ENCODE results near the gene APC2. TPM values are rescaled to one million over a fixed set of nuclear protein-coding genes. Genes with fewer than 3 reads are reported as not detected.

The APC2 gene
- total and polyA plus RNA-seq, 7 donors: under 0.01 to 2.0 (median 1.1) TPM; not detected in 2

DNA sequence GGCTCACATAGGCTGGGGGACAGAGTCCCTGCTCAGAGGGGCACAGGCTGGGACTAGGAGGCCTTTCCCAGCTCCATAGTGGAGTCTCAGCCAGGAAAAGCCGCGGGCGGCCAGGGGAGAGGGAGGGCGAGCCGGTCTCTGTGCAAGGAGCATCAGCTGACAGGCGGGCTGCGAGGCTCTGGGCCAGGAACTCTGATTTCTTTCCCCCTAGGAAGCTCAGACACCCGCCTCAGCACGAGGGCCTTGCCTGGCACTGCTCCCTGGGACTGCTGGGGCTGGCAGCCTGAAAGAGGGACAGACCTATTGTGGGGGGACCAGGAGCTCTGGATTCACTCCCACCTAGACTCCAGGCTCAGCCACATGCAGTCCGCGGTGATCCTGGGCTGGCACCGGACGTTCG is 71.7 kb downstream of the APC2 start:
- Histone ChIP-seq H3K27ac (peak overlapping the region in 2 of 4 donors; percentile 41 to 45), H3K36me3 (no peaks in the 10 kb centered on the region), H3K4me1 (peaks cover 0 to 26% (median 20%) of the 10 kb centered on the region in 4 donors), H3K27me3 (peaks cover 25 to 41% (median 41%) of the 10 kb centered on the region in 3 donors), H3K9me3 (no peaks in the 10 kb centered on the region), H3K4me3 (no peak overlapping the region)
- intact Hi-C loops (cut with DNase I): no loop called here
- WGBS, 2 donors: 72 to 75% methylated on average over 14 of the region's 14 CpGs
- peak; percentile 80 for DNase-seq
- TF ChIP-seq POLR2A (IDR thresholded peaks at IDR 0.05): no peak
- TF ChIP-seq, protein P1, sequence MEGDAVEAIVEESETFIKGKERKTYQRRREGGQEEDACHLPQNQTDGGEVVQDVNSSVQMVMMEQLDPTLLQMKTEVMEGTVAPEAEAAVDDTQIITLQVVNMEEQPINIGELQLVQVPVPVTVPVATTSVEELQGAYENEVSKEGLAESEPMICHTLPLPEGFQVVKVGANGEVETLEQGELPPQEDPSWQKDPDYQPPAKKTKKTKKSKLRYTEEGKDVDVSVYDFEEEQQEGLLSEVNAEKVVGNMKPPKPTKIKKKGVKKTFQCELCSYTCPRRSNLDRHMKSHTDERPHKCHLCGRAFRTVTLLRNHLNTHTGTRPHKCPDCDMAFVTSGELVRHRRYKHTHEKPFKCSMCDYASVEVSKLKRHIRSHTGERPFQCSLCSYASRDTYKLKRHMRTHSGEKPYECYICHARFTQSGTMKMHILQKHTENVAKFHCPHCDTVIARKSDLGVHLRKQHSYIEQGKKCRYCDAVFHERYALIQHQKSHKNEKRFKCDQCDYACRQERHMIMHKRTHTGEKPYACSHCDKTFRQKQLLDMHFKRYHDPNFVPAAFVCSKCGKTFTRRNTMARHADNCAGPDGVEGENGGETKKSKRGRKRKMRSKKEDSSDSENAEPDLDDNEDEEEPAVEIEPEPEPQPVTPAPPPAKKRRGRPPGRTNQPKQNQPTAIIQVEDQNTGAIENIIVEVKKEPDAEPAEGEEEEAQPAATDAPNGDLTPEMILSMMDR (IDR thresholded peaks at IDR 0.05): no peak
- no peak for TF ChIP-seq EP300 (IDR thresholded peaks at IDR 0.05)
- no peak for TF ChIP-seq POLR2AphosphoS5 (IDR thresholded peaks at IDR 0.05)

DNA sequence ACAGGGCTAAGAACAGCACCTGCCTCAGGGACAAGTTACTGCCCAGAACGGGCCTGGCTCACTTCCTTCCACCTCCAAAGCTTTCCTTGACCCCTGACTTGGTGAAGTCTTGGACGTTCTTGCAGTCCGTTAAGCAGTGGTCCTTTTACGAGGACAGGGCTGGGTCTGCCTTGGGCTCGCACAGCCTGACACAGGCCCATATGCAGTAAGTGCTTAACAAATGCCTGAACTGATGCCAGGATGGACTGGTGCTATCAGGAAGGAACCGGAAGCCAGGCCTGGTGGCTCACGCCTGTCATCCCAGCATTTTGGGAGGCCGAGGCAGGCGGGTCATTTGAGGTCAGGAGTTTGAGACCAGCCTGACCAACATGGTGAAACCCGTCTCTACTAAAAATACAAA is 72.1 kb downstream of the APC2 start:
- peaks cover 0 to 26% (median 20%) of the 10 kb centered on the region in 4 donors for H3K4me1 ChIP-seq
- no peaks in the 10 kb centered on the region for H3K9me3 ChIP-seq
- 43 to 68% methylated on average over 10 of the region's 10 CpGs for WGBS, 2 donors
- H3K4me3 ChIP-seq: no peak overlapping the region
- DNase-seq: no peak
- peaks cover 25 to 45% (median 45%) of the 10 kb centered on the region in 3 donors for H3K27me3 ChIP-seq
- intact Hi-C loops (cut with DNase I): no loop called here
- TF ChIP-seq, protein P1 (IDR thresholded peaks at IDR 0.05): no peak
- no peak for TF ChIP-seq EP300 (IDR thresholded peaks at IDR 0.05)
- no peak for TF ChIP-seq POLR2AphosphoS5 (IDR thresholded peaks at IDR 0.05)
- no peak for TF ChIP-seq POLR2A (IDR thresholded peaks at IDR 0.05)
- no peaks in the 10 kb centered on the region for H3K36me3 ChIP-seq
- peak overlapping the region in 2 of 4 donors; percentile 41 to 45 for H3K27ac ChIP-seq

- H3K4me1 ChIP-seq: peaks cover 0 to 26% (median 20%) of the 10 kb centered on the region in 4 donors
- 62 to 70% methylated on average over 18 of the region's 18 CpGs for WGBS, 2 donors
- no peaks in the 10 kb centered on the region for H3K9me3 ChIP-seq
- intact Hi-C loops (cut with DNase I): no loop called here
- H3K4me3 ChIP-seq: no peak overlapping the region
- TF ChIP-seq, protein P1 (IDR thresholded peaks at IDR 0.05): no peak
- TF ChIP-seq POLR2AphosphoS5 (IDR thresholded peaks at IDR 0.05) (no peak), POLR2A (IDR thresholded peaks at IDR 0.05) (no peak), EP300 (IDR thresholded peaks at IDR 0.05) (no peak)
- H3K27me3 ChIP-seq: peaks cover 25 to 52% (median 51%) of the 10 kb centered on the region in 3 donors
- no peak overlapping the region for H3K27ac ChIP-seq
- H3K36me3 ChIP-seq: no peaks in the 10 kb centered on the region
- no peak for DNase-seq
Measured at GRCh38 chr19:1522838-1523237, 72.9 kb downstream of the APC2 start.

Other genes with a start within 250 kb of the APC2 start
- gene STK11, start 244.3 kb upstream of the APC2 start, total RNA-seq: 10 to 100 TPM; 36.4 to 51.0 (median 42.7) TPM
- gene STK11, start 244.3 kb upstream of the APC2 start, polyA plus RNA-seq: 10 to 100 TPM; 31.2 to 86.5 (median 41.8) TPM
- under 1 TPM in 3 of 4 donors, not detected in 1; 0.36 to 0.82 (median 0.81) TPM for gene CBARP, start 212.1 kb upstream of the APC2 start, total RNA-seq
- gene CBARP, start 212.1 kb upstream of the APC2 start, polyA plus RNA-seq: under 1 TPM in 1 of 3 donors, not detected in 2; 0.36 TPM
- 100 to 1,000 TPM in 3 of 4 donors, 10 to 100 TPM in 1; 74.7 to 112 (median 104) TPM for gene ATP5F1D, start 208.4 kb upstream of the APC2 start, total RNA-seq
- 100 to 1,000 TPM; 294 to 390 (median 352) TPM for gene ATP5F1D, start 208.4 kb upstream of the APC2 start, polyA plus RNA-seq
- 10 to 100 TPM; 14.6 to 70.3 (median 15.4) TPM for gene MIDN, start 201.5 kb upstream of the APC2 start, total RNA-seq
- gene MIDN, start 201.5 kb upstream of the APC2 start, polyA plus RNA-seq: 10 to 100 TPM; 42.1 to 87.0 (median 57.7) TPM
- 1,000 to 10,000 TPM in 1 of 4 donors, 100 to 1,000 TPM in 3; 602 to 1,004 (median 791) TPM for gene CIRBP, start 180.8 kb upstream of the APC2 start, total RNA-seq
- gene CIRBP, start 180.8 kb upstream of the APC2 start, polyA plus RNA-seq: 100 to 1,000 TPM; 129 to 455 (median 265) TPM
- gene FAM174C, start 174.6 kb upstream of the APC2 start, total RNA-seq: 10 to 100 TPM; 24.7 to 49.3 (median 29.8) TPM
- 10 to 100 TPM; 37.0 to 87.8 (median 60.1) TPM for gene FAM174C, start 174.6 kb upstream of the APC2 start, polyA plus RNA-seq
- gene EFNA2, start 164.2 kb upstream of the APC2 start, total RNA-seq: not detected
- 10 to 100 TPM; 23.4 to 40.6 (median 25.2) TPM for gene EFNA2, start 164.2 kb upstream of the APC2 start, polyA plus RNA-seq
- gene NDUFS7, start 66.2 kb upstream of the APC2 start, total RNA-seq: 100 to 1,000 TPM in 3 of 4 donors, 10 to 100 TPM in 1; 99.4 to 156 (median 128) TPM
- 100 to 1,000 TPM; 182 to 262 (median 192) TPM for gene NDUFS7, start 66.2 kb upstream of the APC2 start, polyA plus RNA-seq
- gene GAMT, start 48.6 kb upstream of the APC2 start, total RNA-seq: 10 to 100 TPM in 3 of 4 donors, 1 to 10 TPM in 1; 7.8 to 16.6 (median 11.5) TPM
- 1 to 10 TPM; 1.8 to 6.0 (median 5.7) TPM for gene GAMT, start 48.6 kb upstream of the APC2 start, polyA plus RNA-seq
- gene DAZAP1, start 42.5 kb upstream of the APC2 start, total RNA-seq: 10 to 100 TPM; 28.2 to 54.4 (median 42.2) TPM
- 100 to 1,000 TPM in 1 of 3 donors, 10 to 100 TPM in 2; 51.1 to 132 (median 51.6) TPM for gene DAZAP1, start 42.5 kb upstream of the APC2 start, polyA plus RNA-seq
- gene RPS15, start 11.7 kb upstream of the APC2 start, total RNA-seq: 1,000 to 10,000 TPM; 3,601 to 5,641 (median 3,840) TPM
- gene RPS15, start 11.7 kb upstream of the APC2 start, polyA plus RNA-seq: 1,000 to 10,000 TPM; 2,516 to 4,453 (median 3,359) TPM
- 10 to 100 TPM; 19.6 to 26.0 (median 22.2) TPM for gene C19orf25, start 29.1 kb downstream of the APC2 start, total RNA-seq
- gene C19orf25, start 29.1 kb downstream of the APC2 start, polyA plus RNA-seq: 10 to 100 TPM; 38.4 to 51.5 (median 48.3) TPM
- gene PCSK4, start 40.2 kb downstream of the APC2 start, total RNA-seq: 1 to 10 TPM in 3 of 4 donors, under 1 TPM in 1; 0.99 to 5.0 (median 3.1) TPM
- gene PCSK4, start 40.2 kb downstream of the APC2 start, polyA plus RNA-seq: 1 to 10 TPM in 2 of 3 donors, not detected in 1; 1.2 to 4.1 TPM
- 1 to 10 TPM in 2 of 4 donors, under 1 TPM in 1, not detected in 1; 0.33 to 2.9 (median 1.6) TPM for gene REEP6, start 41.1 kb downstream of the APC2 start, total RNA-seq
- gene REEP6, start 41.1 kb downstream of the APC2 start, polyA plus RNA-seq: 1 to 10 TPM in 2 of 3 donors, under 1 TPM in 1; 0.92 to 5.6 (median 2.4) TPM
- 1 to 10 TPM in 2 of 4 donors, under 1 TPM in 2; 0.71 to 5.8 (median 1.8) TPM for gene ADAMTSL5, start 62.9 kb downstream of the APC2 start, total RNA-seq
- gene ADAMTSL5, start 62.9 kb downstream of the APC2 start, polyA plus RNA-seq: 1 to 10 TPM in 2 of 3 donors, not detected in 1; 1.6 to 1.8 TPM
- under 1 TPM in 1 of 4 donors, not detected in 3; 0.36 TPM for gene PLK5, start 74.0 kb downstream of the APC2 start, total RNA-seq
- gene PLK5, start 74.0 kb downstream of the APC2 start, polyA plus RNA-seq: under 1 TPM in 1 of 3 donors, not detected in 2; 0.32 TPM
- gene MEX3D, start 118.2 kb downstream of the APC2 start, total RNA-seq: 10 to 100 TPM in 3 of 4 donors, 1 to 10 TPM in 1; 7.4 to 16.1 (median 12.9) TPM
- 10 to 100 TPM in 1 of 3 donors, 1 to 10 TPM in 2; 4.8 to 10.3 (median 5.1) TPM for gene MEX3D, start 118.2 kb downstream of the APC2 start, polyA plus RNA-seq
- 10 to 100 TPM; 52.3 to 88.6 (median 71.3) TPM for gene MBD3, start 142.7 kb downstream of the APC2 start, total RNA-seq
- gene MBD3, start 142.7 kb downstream of the APC2 start, polyA plus RNA-seq: 100 to 1,000 TPM in 1 of 3 donors, 10 to 100 TPM in 2; 26.1 to 105 (median 33.0) TPM
- 100 to 1,000 TPM in 3 of 4 donors, 10 to 100 TPM in 1; 81.1 to 176 (median 122) TPM for gene UQCR11, start 155.3 kb downstream of the APC2 start, total RNA-seq
- 100 to 1,000 TPM; 158 to 339 (median 330) TPM for gene UQCR11, start 155.3 kb downstream of the APC2 start, polyA plus RNA-seq
- gene TCF3, start 202.5 kb downstream of the APC2 start, total RNA-seq: 10 to 100 TPM; 29.6 to 50.2 (median 31.8) TPM
- gene TCF3, start 202.5 kb downstream of the APC2 start, polyA plus RNA-seq: 10 to 100 TPM; 18.6 to 66.9 (median 28.4) TPM

Data from sigmoid colon (tissue), 7 donors.